GF-D8 (cell line): Measurements from ENCODE around the gene TRPM3.
"Not testable (repeated sequence)": the region's sequence is repeated elsewhere in the genome, so short reads cannot be mapped to it uniquely, and the experiment has no call there.

Source experiments
- DNase-seq: peaks from one replicate; lab custom pipeline; 2025; lab: John Stamatoyannopoulos, UW

The TRPM3 gene

DNA sequence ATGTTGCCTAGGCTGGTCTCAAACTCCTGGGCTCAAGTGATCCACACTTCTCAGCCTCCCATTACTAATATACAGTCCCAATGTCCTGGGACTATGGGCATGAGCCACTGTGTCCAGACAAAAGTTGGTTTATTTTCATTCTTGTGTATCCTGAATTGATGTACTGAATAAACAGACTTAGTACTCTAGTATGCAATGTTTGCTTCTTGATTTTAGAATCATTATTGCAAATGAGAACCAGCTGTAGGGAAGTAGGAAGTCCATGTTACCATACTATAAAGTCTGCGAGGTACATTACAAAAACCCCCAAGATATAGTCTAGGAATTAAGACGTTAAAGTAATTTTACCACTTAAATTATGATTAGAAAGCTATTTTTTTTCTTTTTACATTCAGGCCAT lies 372.4 kb downstream of the TRPM3 start:
- DNase-seq, result no peak

DNA sequence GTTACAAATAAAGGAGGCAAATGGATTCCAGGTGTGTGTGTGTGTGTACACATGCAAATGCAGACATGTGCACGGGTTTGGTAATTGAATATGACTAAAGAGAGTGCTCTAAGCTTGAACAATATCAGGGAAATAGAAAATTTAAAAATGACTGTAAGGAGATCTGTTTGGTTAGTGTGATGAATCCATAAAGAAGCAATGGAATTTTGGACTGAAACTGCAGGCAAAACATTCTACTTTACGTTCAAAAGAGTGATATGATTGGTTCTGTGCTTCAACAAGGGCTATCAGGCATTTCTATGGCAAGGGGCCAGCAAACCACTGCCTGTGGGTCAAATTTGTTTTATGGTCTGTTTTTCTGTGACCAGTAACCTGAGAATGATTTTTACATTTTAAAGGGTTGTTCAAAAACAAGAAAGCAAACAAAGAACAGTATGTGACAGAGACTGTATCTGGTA lies 374.1 kb downstream of the TRPM3 start:
- DNase-seq, result no peak

GRCh38 chr9:70746760-70747159 lies 374.7 kb downstream of the TRPM3 start:
- DNase-seq, result no peak

DNA sequence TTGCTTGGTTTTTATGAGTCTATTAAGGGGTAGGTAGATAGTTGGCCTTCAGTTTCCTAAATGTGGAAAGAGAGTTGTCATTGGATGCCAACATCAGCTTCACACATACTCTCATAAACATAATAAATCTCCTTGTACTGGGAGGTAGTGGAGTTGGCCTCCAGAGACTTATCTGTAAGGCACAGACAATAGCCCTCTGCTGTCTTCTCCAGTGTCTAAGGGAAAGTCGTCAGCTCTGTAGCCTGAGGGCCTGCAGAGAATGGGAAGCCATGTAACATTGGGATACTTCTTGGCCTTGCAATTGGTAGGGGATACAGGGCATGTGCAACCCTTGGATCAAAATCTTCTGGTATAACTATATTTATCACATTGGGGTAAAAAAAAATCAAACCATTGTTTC lies 375.1 kb downstream of the TRPM3 start:
- no peak for DNase-seq

GRCh38 chr9:70724794-70725193 lies 396.6 kb downstream of the TRPM3 start:
- not testable (repeated sequence) for DNase-seq

GRCh38 chr9:70724025-70724424 lies 397.4 kb downstream of the TRPM3 start:
- not testable (repeated sequence) for DNase-seq

GRCh38 chr9:70706797-70707196 lies 414.6 kb downstream of the TRPM3 start:
- not testable (repeated sequence) for DNase-seq

DNA sequence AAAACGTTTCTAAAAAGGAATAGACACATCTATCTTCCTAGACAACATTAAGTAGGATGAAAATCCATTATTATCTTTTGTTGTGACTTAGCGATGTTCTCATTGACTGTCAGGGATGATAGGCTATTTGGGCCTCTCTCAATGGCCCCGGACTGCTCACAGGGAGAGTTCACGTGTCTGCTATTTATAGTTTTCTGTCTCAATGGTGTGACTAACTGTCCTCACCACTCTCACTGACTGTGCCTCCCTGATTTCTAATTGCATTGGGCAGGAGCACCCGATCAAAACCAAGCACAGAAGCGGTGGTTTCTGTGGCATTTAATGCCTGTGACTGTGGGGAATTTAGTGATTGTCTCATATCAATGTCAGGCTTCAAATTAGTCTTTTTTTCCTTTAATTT lies 420.3 kb downstream of the TRPM3 start:
- no peak for DNase-seq

- DNase-seq, result no peak
Measured at GRCh38 chr9:70696694-70697335, 424.6 kb downstream of the TRPM3 start.

- no peak for DNase-seq
Measured at GRCh38 chr9:70694758-70695157, 426.7 kb downstream of the TRPM3 start.

DNA sequence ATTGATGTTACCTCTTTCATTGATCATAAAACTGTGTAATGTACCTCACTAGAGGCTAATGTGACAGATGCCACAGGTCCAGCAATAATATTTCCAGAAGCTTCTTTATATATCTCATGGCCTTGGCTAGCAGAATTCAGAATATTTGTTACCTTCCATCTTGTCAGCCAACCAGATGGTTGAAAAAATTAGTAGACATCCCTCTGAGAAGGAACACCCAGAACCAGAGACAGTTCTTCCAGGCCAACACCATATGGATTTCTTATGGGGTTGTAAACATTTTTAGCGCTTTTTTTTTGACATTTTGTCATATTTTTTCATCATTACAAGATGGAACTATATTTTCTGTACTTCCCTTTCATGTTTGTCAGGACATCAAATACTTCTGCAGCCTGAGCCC lies 428.2 kb downstream of the TRPM3 start:
- no peak for DNase-seq

DNA sequence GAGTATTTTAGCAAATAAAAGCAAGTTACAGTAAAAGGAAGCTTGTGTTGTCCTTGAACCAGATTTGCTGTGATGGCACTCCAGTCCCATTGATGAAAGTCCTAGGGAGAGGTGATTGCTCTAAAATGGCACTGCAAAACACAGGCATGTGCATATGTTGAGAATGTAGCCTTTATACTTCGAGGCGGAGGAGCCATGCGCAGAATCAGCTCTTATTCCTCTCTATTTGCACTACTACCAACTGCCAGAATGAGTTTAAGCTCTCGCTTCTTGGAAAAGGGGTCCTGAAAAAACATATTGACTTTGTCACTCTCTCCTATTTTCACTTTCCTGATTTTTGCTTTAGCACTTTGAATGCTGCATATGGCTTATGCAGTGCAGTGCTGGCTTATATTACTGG lies 429.0 kb downstream of the TRPM3 start:
- DNase-seq, result no peak

- DNase-seq, result no peak
Measured at GRCh38 chr9:70688704-70689103, 432.7 kb downstream of the TRPM3 start.

DNA sequence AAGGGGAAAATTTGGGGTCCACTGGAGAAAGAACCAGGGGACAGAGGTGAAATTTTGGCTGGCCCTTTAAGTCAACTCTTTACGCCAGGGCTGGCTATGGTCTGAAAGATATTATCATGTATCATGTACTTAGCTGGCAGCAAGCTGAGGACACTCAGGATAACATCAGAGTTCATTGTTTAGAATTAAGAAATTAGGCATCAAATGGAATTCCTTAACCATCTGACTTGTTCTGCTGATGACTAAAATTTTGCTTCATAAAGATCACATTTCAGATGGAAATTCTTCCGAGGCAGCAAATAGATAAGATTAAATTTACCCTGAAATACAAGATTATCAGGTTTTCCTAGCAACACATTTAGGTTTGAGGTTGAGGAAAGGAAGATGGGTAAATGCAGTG lies 437.6 kb downstream of the TRPM3 start:
- no peak for DNase-seq

GRCh38 chr9:70682298-70682697 lies 439.1 kb downstream of the TRPM3 start:
- no peak for DNase-seq

DNA sequence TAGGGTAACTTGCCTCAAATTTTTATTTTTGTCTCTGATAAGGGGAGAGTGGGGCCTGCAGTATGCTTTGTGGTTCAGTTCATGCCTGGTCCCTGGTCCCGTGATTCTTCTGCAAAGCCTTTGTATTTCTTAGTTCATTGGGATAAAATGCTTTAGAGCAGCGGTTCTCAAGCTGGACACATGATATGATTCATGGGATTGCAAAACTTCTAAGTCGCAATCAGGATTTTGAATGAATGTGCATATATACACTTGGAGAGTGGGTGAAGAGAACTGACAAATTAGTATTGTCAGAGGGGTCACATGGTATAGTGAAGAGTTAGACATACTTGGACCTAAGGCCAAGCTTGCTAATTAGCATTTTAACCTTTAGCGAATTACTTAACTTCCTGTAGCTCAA lies 441.6 kb downstream of the TRPM3 start:
- no peak for DNase-seq

DNA sequence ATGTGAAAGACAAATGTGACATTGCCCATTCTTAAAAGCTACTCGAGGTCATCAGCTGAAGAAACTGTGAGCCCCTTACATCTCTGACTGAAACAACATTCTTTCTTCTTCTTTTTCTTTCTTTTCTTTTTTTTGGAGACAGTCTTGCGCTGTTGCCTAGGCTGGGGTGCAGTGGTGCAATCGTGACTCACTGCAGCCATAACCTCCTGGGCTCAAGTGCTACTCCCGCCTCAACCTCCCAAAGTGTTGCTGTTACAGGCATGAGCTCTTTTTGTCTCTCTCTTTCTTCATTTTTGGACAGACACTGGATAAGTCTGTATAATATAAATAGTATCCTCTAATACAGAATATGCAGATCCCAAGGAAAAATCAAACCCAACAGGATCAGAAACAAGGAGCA lies 443.3 kb downstream of the TRPM3 start:
- no peak for DNase-seq

GRCh38 chr9:70677055-70677735 lies 444.2 kb downstream of the TRPM3 start:
- no peak for DNase-seq

GRCh38 chr9:70675868-70676370 lies 445.5 kb downstream of the TRPM3 start:
- DNase-seq, result no peak

DNA sequence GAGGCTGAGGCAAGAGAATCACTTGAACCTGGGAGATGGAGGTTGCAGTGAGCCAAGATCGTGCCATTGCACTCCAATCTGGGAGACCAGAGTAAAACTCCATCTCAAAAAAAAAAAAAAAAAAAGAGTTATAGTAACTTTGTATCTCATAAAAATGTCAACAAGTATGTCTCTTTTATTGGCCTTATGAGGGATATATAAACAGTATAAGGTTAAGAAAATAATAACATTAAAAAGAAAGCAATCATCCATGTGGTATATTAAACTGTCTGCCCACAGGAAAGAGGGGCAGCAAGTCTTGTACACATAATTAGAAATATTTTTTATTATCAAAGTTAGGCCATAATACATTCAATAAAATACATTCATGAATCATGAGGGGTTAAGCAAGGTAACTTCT lies 447.6 kb downstream of the TRPM3 start:
- DNase-seq, result no peak

GRCh38 chr9:70672161-70672649 lies 449.2 kb downstream of the TRPM3 start:
- no peak for DNase-seq

DNA sequence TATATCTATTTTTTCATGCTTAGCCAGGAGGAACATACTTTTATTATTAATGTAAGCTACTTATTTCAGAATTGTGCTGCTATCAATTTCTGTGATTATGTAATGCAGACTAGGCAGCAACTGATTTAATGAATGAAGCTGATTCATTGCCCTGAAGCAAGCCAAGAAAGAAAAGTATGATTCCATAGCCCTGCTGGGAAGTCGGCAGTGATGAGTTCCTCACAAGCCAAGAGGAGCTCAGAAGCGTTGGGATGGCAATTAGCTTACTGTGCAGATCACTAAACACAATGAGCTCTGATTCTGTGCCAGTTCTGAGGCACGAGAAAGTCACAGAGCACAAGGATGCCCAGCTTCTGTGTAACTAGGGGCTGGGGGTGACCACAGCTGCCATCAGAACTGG lies 452.7 kb downstream of the TRPM3 start:
- no peak for DNase-seq

DNA sequence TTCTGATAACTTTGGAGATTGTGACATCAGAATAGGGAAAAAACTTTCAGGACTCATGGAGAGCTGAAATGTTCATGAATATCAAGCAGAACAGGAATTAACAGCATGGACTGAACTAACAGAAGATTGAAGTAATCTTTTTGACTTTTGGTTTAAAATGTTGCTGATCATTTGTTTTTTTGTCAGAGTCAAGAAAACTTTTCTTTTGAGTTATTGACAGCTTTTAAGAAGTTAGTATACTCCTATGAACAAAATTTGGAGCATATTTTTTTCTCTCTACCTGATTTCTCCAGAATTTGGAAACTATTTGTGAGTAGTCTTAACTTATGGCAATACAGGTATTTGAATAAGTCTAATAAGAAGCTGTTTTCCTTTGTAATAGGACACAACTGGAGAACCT lies 462.7 kb downstream of the TRPM3 start:
- no peak for DNase-seq

GRCh38 chr9:70656281-70656680 lies 465.1 kb downstream of the TRPM3 start:
- DNase-seq, result no peak
